IMR-90 (cell line): ENCODE results near the gene NARS2. TPM values are rescaled to one million over a fixed set of nuclear protein-coding genes. Genes with fewer than 3 reads are reported as not detected.

Experiments used
- ATAC-seq: fragments of 200-7000 bp; cut with Tn5 transposase; 2 replicates; pipeline ENCODE4 v1.9.1; 2020; ENCODE audit warnings: low read depth, mild to moderate bottlenecking, moderate library complexity
- BruUV-seq: library from RNA; stranded (reverse); fragments of 400-500 nt; replicated peaks from 2 replicates; lab custom pipeline; 2021; lab: Mats Ljungman, UMichigan
- CTCF ChIA-PET: fragments of 300-600 bp; formaldehyde crosslinking; extraction: SDS; loops from one replicate; lab custom pipeline; 2021; ENCODE audit warnings: antibody characterized with exemption; lab: Yijun Ruan, JAX
- POLR2A ChIA-PET: fragments of 300-600 bp; sonication (Branson Sonifier 250); formaldehyde crosslinking; loops from one replicate; lab custom pipeline; 2022; ENCODE audit warnings: antibody characterized with exemption; ENCODE audit not compliant: unreplicated experiment; lab: Charles Lee
- DNase-seq: peaks from one replicate; pipeline ENCODE4 v3.0.0; 2013
- H2AFZ ChIP-seq: replicated peaks from 2 replicates; pipeline ENCODE3; 2013; ENCODE audit warnings: low read length, mild to moderate bottlenecking; ENCODE audit not compliant: poor library complexity
- H2AK5ac ChIP-seq: 2 replicates; pipeline ENCODE4 v1.6.1; 2013; ENCODE audit warnings: low read depth, low read length, inconsistent platforms
- H2AK9ac ChIP-seq: replicated peaks from 2 replicates; pipeline ENCODE3; 2013; ENCODE audit warnings: mild to moderate bottlenecking, low read depth, low read length, moderate library complexity; ENCODE audit not compliant: poor library complexity
- H2BK120ac ChIP-seq: 2 replicates; pipeline ENCODE4 v1.6.1; 2013; ENCODE audit warnings: low read depth, low read length, inconsistent platforms
- H2BK15ac ChIP-seq: 3 replicates; pipeline ENCODE4 v1.6.1; 2013; ENCODE audit warnings: low read depth, low read length, inconsistent platforms
- H2BK20ac ChIP-seq: 2 replicates; pipeline ENCODE4 v1.6.1; 2013; ENCODE audit warnings: low read depth, mild to moderate bottlenecking, inconsistent platforms, low read length, moderate library complexity
- H2BK5ac ChIP-seq: 2 replicates; pipeline ENCODE4 v1.6.1; 2013; ENCODE audit warnings: mild to moderate bottlenecking, low read depth, low read length, inconsistent platforms; ENCODE audit not compliant: poor library complexity, severe bottlenecking
- H3K14ac ChIP-seq: replicated peaks from 2 replicates; pipeline ENCODE4 v1.6.1; 2013; ENCODE audit warnings: low read depth, low read length, inconsistent platforms
- H3K18ac ChIP-seq: 2 replicates; pipeline ENCODE4 v1.6.1; 2013; ENCODE audit warnings: low read depth, low read length, control low read depth
- H3K23ac ChIP-seq: 2 replicates; pipeline ENCODE4 v1.6.1; 2013; ENCODE audit warnings: low read depth, low read length, inconsistent platforms
- H3K27ac ChIP-seq: 2 replicates; pipeline ENCODE4 v1.5.1; 2013; ENCODE audit warnings: mild to moderate bottlenecking, control low read depth, low read length; ENCODE audit not compliant: insufficient read depth
- H3K27me3 ChIP-seq: 2 replicates; pipeline ENCODE4 v1.6.1; 2013; ENCODE audit warnings: low read length; ENCODE audit not compliant: control insufficient read depth, insufficient read depth
- H3K36me3 ChIP-seq: 2 replicates; pipeline ENCODE4 v1.6.1; 2013; ENCODE audit warnings: low read length, mixed read lengths; ENCODE audit not compliant: control insufficient read depth, insufficient read depth
- H3K4ac ChIP-seq: 2 replicates; pipeline ENCODE4 v1.6.1; 2013; ENCODE audit warnings: low read depth, low read length, inconsistent platforms
- H3K4me1 ChIP-seq: 2 replicates; pipeline ENCODE4 v1.6.1; 2013; ENCODE audit warnings: low read length, mixed read lengths; ENCODE audit not compliant: control insufficient read depth, insufficient read depth
- H3K4me2 ChIP-seq: 2 replicates; pipeline ENCODE4 v1.6.1; 2013; ENCODE audit warnings: low read depth, mild to moderate bottlenecking, control low read depth, low read length, moderate library complexity
- H3K4me3 ChIP-seq: 2 replicates; pipeline ENCODE4 v1.5.1; 2013; ENCODE audit warnings: low read depth, mild to moderate bottlenecking, control low read depth, low read length, moderate library complexity; ENCODE audit not compliant: insufficient read depth
- H3K56ac ChIP-seq: 2 replicates; pipeline ENCODE4 v1.6.1; 2013; ENCODE audit warnings: low read length, inconsistent platforms; ENCODE audit not compliant: insufficient read depth; ENCODE audit errors: extremely low read depth
- H3K79me1 ChIP-seq, 2 experiments: 2 replicates each; pipeline ENCODE4 v1.6.1; 2013; ENCODE audit warnings: low read length in 2 of 2, inconsistent platforms in 1 of 2, low read depth in 1 of 2
- H3K9ac ChIP-seq: 2 replicates; pipeline ENCODE4 v1.6.1; 2013; ENCODE audit warnings: low read depth, low read length, control low read depth
- H3K9me1 ChIP-seq: 2 replicates; pipeline ENCODE4 v1.6.1; 2013; ENCODE audit warnings: low read length, inconsistent platforms; ENCODE audit not compliant: insufficient read depth
- H3K9me3 ChIP-seq: 2 replicates; pipeline ENCODE4 v1.6.1; 2013; ENCODE audit warnings: low read length; ENCODE audit not compliant: control insufficient read depth, insufficient read depth
- H4K20me1 ChIP-seq: 2 replicates; pipeline ENCODE4 v1.6.1; 2013; ENCODE audit warnings: low read length, inconsistent platforms; ENCODE audit not compliant: insufficient read depth
- H4K5ac ChIP-seq: 2 replicates; pipeline ENCODE4 v1.6.1; 2013; ENCODE audit warnings: mild to moderate bottlenecking, low read depth, low read length, control low read depth
- H4K8ac ChIP-seq, 2 experiments: 2 replicates each; pipeline ENCODE4 v1.6.1; 2013; ENCODE audit warnings: low read depth in 2 of 2, low read length in 2 of 2, control low read depth in 1 of 2, inconsistent platforms in 1 of 2
- H4K91ac ChIP-seq: 2 replicates; pipeline ENCODE4 v1.6.1; 2013; ENCODE audit warnings: low read depth, low read length, inconsistent platforms; ENCODE audit not compliant: insufficient read depth
- BHLHE40 ChIP-seq: fragments of 150-350 bp; IDR thresholded peaks from 2 replicates; pipeline ENCODE4 v1.6.1; 2016; ENCODE audit warnings: mild to moderate bottlenecking, low read depth, low read length
- CEBPB ChIP-seq: IDR thresholded peaks from 2 replicates; pipeline ENCODE4 v1.6.1; 2012; ENCODE audit warnings: low read depth, low read length, improper control_type of control experiment
- CHD1 ChIP-seq: IDR thresholded peaks from 2 replicates; pipeline ENCODE4 v1.6.1; 2012; ENCODE audit warnings: low read depth, low read length, improper control_type of control experiment
- FOS ChIP-seq: fragments of 150-350 bp; IDR thresholded peaks from 2 replicates; pipeline ENCODE4 v1.6.1; 2016; ENCODE audit warnings: low read depth, low read length
- MAFK ChIP-seq: IDR thresholded peaks from 2 replicates; pipeline ENCODE4 v1.6.1; 2012; ENCODE audit warnings: low read depth, low read length, improper control_type of control experiment
- MAZ ChIP-seq: IDR thresholded peaks from 2 replicates; pipeline ENCODE4 v1.6.1; 2012; ENCODE audit warnings: low read depth, mild to moderate bottlenecking, low read length, improper control_type of control experiment, moderate library complexity, borderline replicate concordance
- MXI1 ChIP-seq: IDR thresholded peaks from 2 replicates; pipeline ENCODE4 v1.6.1; 2012; ENCODE audit warnings: low read depth, mild to moderate bottlenecking, low read length, moderate library complexity, borderline replicate concordance
- NFE2L2 ChIP-seq: fragments of 150-350 bp; IDR thresholded peaks from 2 replicates; pipeline ENCODE4 v1.6.1; 2016; ENCODE audit warnings: low read depth, mild to moderate bottlenecking, low read length
- POLR2A ChIP-seq: IDR thresholded peaks from 2 replicates; pipeline ENCODE4 v1.6.1; 2012; ENCODE audit warnings: mild to moderate bottlenecking, low read depth, low read length
- RAD21 ChIP-seq: IDR thresholded peaks from 2 replicates; pipeline ENCODE4 v1.6.1; 2012; ENCODE audit warnings: low read length, improper control_type of control experiment
- RCOR1 ChIP-seq: IDR thresholded peaks from 2 replicates; pipeline ENCODE4 v1.6.1; 2012; ENCODE audit warnings: mild to moderate bottlenecking, low read length, improper control_type of control experiment; ENCODE audit not compliant: insufficient replicate concordance
- RFX5 ChIP-seq: IDR thresholded peaks from 2 replicates; pipeline ENCODE4 v1.8.0; 2012; ENCODE audit warnings: low read depth, mild to moderate bottlenecking, low read length, moderate library complexity
- SMC3 ChIP-seq: fragments of 150-350 bp; IDR thresholded peaks from 2 replicates; pipeline ENCODE4 v1.6.1; 2016; ENCODE audit warnings: low read depth, mild to moderate bottlenecking, antibody characterized with exemption, low read length, moderate library complexity
- WGBS, 2 experiments: methylation state at CpG; one replicate each; pipeline versions ENCODE4 v1.1.5 to v1.1.7; 2013; ENCODE audit warnings: missing lambda C conversion rate in 2 of 2; ENCODE audit not compliant: insufficient read length in 1 of 2; ENCODE audit errors: extremely low coverage in 2 of 2; 5-methylcytosine and 5-hydroxymethylcytosine counted together
- dilution Hi-C: fragments of 300-500 bp; cut with HindIII; formaldehyde crosslinking; loops from one replicate; pipeline ENCODE4 v1.14.3; 2018; ENCODE audit warnings: low sequenced_read_pairs; ENCODE audit not compliant: unreplicated experiment
- in situ Hi-C: fragments of 300-500 bp; cut with MboI; formaldehyde crosslinking; loops from 3 replicates; pipeline ENCODE4 v1.14.3; 2019; ENCODE audit warnings: low sequenced_read_pairs, inconsistent platforms, mixed read lengths
- intact Hi-C: fragments of 100-400 bp; cut with micrococcal nuclease; formaldehyde crosslinking; loops from 2 replicates; pipeline ENCODE4 v1.10.0; 2022
- polyA plus RNA-seq, 3 experiments: library from polyadenylated mRNA; depleted of rRNA; stranded (reverse); fragments of >200 nt; gene quantifications; 2 replicates each; pipeline ENCODE4 v1.2.3, GENCODE V29; 2012; ENCODE audit warnings: low replicate concordance in 1 of 3
- total RNA-seq: library from RNA; depleted of rRNA; stranded (reverse); fragments of >200 nt; gene quantifications from 2 replicates; pipeline ENCODE4 v1.2.3, GENCODE V29; 2012
- TF ChIP-seq, protein P1 (sequence below): fragments of 150-350 bp; IDR thresholded peaks from 2 replicates; pipeline ENCODE4 v1.6.1; 2016; ENCODE audit warnings: low read depth, mild to moderate bottlenecking, low read length, moderate library complexity, borderline replicate concordance
- TF ChIP-seq, protein P2 (sequence below): conservative IDR thresholded peaks from 2 replicates; pipeline ENCODE4 v1.5.1; 2012; ENCODE audit warnings: mild to moderate bottlenecking, low read depth, low read length, improper control_type of control experiment
- TF ChIP-seq, protein P3 (sequence below): fragments of 150-350 bp; IDR thresholded peaks from 2 replicates; pipeline ENCODE4 v1.6.1; 2017; ENCODE audit warnings: mild to moderate bottlenecking, antibody characterized with exemption, low read length, low read depth

The NARS2 gene
- total and polyA plus RNA-seq, 2 of the 4 experiments (the other 2 are of a cell fraction), result 8.0 to 15.8 TPM

DNA sequence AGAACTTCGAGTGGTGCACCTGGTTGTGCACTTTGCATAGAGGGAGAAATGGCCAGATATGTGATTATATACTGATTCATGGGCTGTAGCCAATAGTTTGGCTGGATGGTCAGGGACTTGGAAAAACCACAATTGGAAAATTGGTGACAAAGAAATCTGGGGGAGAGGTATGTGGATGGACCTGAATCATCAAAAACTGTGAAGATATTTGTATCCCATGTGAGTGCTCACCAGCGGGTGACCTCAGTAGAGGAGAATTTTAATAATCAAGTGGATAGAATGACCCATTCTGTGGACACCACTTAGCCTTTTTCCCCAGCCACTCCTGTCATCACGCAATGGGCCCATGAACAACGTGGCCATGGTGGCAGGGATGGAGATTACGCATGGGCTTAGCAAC lies 48.0 kb upstream of the NARS2 start:
- no peak overlapping the region for H3K9ac ChIP-seq
- no TSS peak for BruUV-seq

More for the DNA sequence above, 48.0 kb upstream of the NARS2 start:
- H4K5ac ChIP-seq, result no peak overlapping the region
- H3K4me1 ChIP-seq, result no peaks in the 10 kb centered on the region
- H3K18ac ChIP-seq, result no peak overlapping the region
- ATAC-seq, result no peak
- dilution Hi-C loops, result no loop called here
- H3K4me3 ChIP-seq, result no peak overlapping the region
- H3K4ac ChIP-seq, result no peak overlapping the region
- no peak for TF ChIP-seq NFE2L2
- TF ChIP-seq MAZ, result no peak
- TF ChIP-seq CHD1, result no peak
- no peak for TF ChIP-seq RCOR1
- no peak for TF ChIP-seq FOS
- no peak for TF ChIP-seq RAD21
- TF ChIP-seq, protein P1, sequence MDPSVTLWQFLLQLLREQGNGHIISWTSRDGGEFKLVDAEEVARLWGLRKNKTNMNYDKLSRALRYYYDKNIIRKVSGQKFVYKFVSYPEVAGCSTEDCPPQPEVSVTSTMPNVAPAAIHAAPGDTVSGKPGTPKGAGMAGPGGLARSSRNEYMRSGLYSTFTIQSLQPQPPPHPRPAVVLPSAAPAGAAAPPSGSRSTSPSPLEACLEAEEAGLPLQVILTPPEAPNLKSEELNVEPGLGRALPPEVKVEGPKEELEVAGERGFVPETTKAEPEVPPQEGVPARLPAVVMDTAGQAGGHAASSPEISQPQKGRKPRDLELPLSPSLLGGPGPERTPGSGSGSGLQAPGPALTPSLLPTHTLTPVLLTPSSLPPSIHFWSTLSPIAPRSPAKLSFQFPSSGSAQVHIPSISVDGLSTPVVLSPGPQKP, result no peak
- no peak for TF ChIP-seq RFX5
- TF ChIP-seq, protein P2, sequence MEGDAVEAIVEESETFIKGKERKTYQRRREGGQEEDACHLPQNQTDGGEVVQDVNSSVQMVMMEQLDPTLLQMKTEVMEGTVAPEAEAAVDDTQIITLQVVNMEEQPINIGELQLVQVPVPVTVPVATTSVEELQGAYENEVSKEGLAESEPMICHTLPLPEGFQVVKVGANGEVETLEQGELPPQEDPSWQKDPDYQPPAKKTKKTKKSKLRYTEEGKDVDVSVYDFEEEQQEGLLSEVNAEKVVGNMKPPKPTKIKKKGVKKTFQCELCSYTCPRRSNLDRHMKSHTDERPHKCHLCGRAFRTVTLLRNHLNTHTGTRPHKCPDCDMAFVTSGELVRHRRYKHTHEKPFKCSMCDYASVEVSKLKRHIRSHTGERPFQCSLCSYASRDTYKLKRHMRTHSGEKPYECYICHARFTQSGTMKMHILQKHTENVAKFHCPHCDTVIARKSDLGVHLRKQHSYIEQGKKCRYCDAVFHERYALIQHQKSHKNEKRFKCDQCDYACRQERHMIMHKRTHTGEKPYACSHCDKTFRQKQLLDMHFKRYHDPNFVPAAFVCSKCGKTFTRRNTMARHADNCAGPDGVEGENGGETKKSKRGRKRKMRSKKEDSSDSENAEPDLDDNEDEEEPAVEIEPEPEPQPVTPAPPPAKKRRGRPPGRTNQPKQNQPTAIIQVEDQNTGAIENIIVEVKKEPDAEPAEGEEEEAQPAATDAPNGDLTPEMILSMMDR, result no peak
- TF ChIP-seq, protein P3, sequence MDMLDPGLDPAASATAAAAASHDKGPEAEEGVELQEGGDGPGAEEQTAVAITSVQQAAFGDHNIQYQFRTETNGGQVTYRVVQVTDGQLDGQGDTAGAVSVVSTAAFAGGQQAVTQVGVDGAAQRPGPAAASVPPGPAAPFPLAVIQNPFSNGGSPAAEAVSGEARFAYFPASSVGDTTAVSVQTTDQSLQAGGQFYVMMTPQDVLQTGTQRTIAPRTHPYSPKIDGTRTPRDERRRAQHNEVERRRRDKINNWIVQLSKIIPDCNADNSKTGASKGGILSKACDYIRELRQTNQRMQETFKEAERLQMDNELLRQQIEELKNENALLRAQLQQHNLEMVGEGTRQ, result no peak
- no peak for TF ChIP-seq BHLHE40
- TF ChIP-seq POLR2A, result no peak
- no peak for TF ChIP-seq MAFK
- no peak for TF ChIP-seq MXI1
- TF ChIP-seq CEBPB, result no peak
- TF ChIP-seq SMC3, result no peak
- H3K9me3 ChIP-seq, result peaks cover 6% of the 10 kb centered on the region
- POLR2A ChIA-PET, result no interaction called here
- H2BK15ac ChIP-seq, result no peak overlapping the region
- H2AK9ac ChIP-seq, result no peak overlapping the region
- H4K91ac ChIP-seq, result no peak overlapping the region
- H4K8ac ChIP-seq, result no peak overlapping the region
- CTCF ChIA-PET, result no interaction called here
- H3K36me3 ChIP-seq, result no peaks in the 10 kb centered on the region
- in situ Hi-C loops, result no loop called here
- H3K14ac ChIP-seq, result no peak overlapping the region
- no peak overlapping the region for H3K56ac ChIP-seq
- no peak overlapping the region for H2BK5ac ChIP-seq
- no peak overlapping the region for H2BK120ac ChIP-seq
- H4K20me1 ChIP-seq, result no peaks in the 10 kb centered on the region
- no peak for DNase-seq
- no peak overlapping the region for H2BK20ac ChIP-seq
- no peak overlapping the region for H3K27ac ChIP-seq
- H3K27me3 ChIP-seq, result no peaks in the 10 kb centered on the region; the same call in 1 of the 2 replicates
- H2AK5ac ChIP-seq, result no peak overlapping the region
- intact Hi-C loops, result no loop called here
- no peaks in the 10 kb centered on the region for H3K9me1 ChIP-seq
- WGBS, 2 experiments, result no CpG with 5 or more reads among the region's 5 CpGs
- H3K4me2 ChIP-seq, result no peak overlapping the region
- H2AFZ ChIP-seq, result no peak overlapping the region
- H3K79me1 ChIP-seq, result no peaks in the 10 kb centered on the region
- H3K23ac ChIP-seq, result no peak overlapping the region
